SK-N-MC (cell line): ENCODE measurements around the gene STK31.

Experiments used
- EZH2 ChIP-seq: fragments of 200-600 bp; sonication (generic); IDR thresholded peaks from one replicate; pipeline ENCODE4 v1.6.1; 2017; ENCODE audit warnings: antibody characterized with exemption
- FOXP2 ChIP-seq: optimal IDR thresholded peaks from 2 replicates; pipeline ENCODE3; 2011; ENCODE audit warnings: mild to moderate bottlenecking, moderate library complexity; ENCODE audit not compliant: insufficient read depth; ENCODE audit errors: extremely low read length, control extremely low read depth
- POLR2AphosphoS5 ChIP-seq: IDR thresholded peaks from 2 replicates; pipeline ENCODE4 v1.6.1; 2012; ENCODE audit warnings: mild to moderate bottlenecking, low read depth, low read length, borderline replicate concordance

GRCh38 chr7:23742051-23742450 is 32.0 kb downstream of the STK31 start:
- no peak for TF ChIP-seq POLR2AphosphoS5
- no peak for TF ChIP-seq EZH2
- no peak for TF ChIP-seq FOXP2
